NB4 (cell line): ENCODE results near the gene RPL13A.

Source experiments
- CTCF ChIP-seq: IDR thresholded peaks from one replicate; pipeline ENCODE4 v1.5.1; 2012; ENCODE audit warnings: low read depth, low read length
- MAX ChIP-seq: IDR thresholded peaks from 2 replicates; pipeline ENCODE4 v1.6.1; 2011; ENCODE audit warnings: low read depth, low read length
- MYC ChIP-seq: IDR thresholded peaks from 2 replicates; pipeline ENCODE4 v1.6.1; 2011; ENCODE audit warnings: low read depth, low read length
- POLR2A ChIP-seq: IDR thresholded peaks from 2 replicates; pipeline ENCODE4 v1.6.1; 2011; ENCODE audit warnings: mild to moderate bottlenecking; ENCODE audit not compliant: insufficient read length; ENCODE audit errors: extremely low read depth

DNA sequence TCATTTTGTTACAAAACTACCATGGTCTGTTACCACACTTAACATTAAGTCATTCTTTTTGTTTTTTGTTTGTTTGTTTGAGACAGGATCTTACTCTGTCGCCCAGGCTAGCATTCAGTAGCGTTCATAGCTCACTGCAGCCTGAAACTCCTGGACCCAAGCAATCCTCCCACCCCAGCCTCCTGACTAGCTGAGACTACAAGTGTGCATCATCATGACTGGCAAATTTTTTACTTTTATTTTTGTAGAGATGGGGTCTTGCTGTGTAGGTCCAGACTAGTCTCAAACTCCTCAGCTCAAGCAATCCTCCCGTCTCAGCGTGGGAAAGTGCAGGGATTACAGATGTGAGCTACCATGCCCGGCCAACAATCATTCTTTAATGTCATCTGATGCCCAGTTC lies 31.1 kb upstream of the RPL13A start:
- TF ChIP-seq CTCF = no peak
- no peak for TF ChIP-seq POLR2A
- TF ChIP-seq MAX = no peak
- TF ChIP-seq MYC = no peak
